Upper lobe of left lung (tissue), 4 donors: Measurements from ENCODE around the gene ARL3.

ENCODE experiments used
- CTCF ChIP-seq, 6 experiments: fragments of 450-650 bp in 4 of 6; fragments of 200-600 bp in 2 of 6; sonication (generic) in 2 of 6; IDR thresholded peaks; one replicate each; pipeline ENCODE4 v1.5.1; 2016 to 2019; ENCODE audit warnings: antibody characterized with exemption in 6 of 6
- POLR2A ChIP-seq, 4 donors: fragments of 450-650 bp; IDR thresholded peaks; one replicate each; pipeline ENCODE4 v1.5.1; 2016 to 2017; ENCODE audit warnings: antibody characterized with exemption in 4 of 4, mild to moderate bottlenecking in 2 of 4

- TF ChIP-seq CTCF (IDR thresholded peaks at IDR 0.05): no peak
- no peak for TF ChIP-seq POLR2A (IDR thresholded peaks at IDR 0.05)
These were observed 34.6 kb downstream of the ARL3 start for GRCh38 chr10:102679596-102679995.
